GM19240 (cell line): ENCODE measurements around the gene PRDM16.

Source experiments
- DNase-seq: peaks from one replicate; pipeline ENCODE4 v3.0.0; 2011; ENCODE audit warnings: low spot score; ENCODE audit not compliant: insufficient read length

PRDM16 gene

GRCh38 chr1:3053986-3054385 is 15.0 kb upstream of the PRDM16 start:
- no peak for DNase-seq

- no peak for DNase-seq
These were observed 14.5 kb upstream of the PRDM16 start for GRCh38 chr1:3054474-3054873.

GRCh38 chr1:3055051-3055450 is 14.0 kb upstream of the PRDM16 start:
- DNase-seq: no peak

GRCh38 chr1:3056641-3057040 is 12.4 kb upstream of the PRDM16 start:
- DNase-seq: no peak

- DNase-seq: no peak
These were observed 10.6 kb upstream of the PRDM16 start for GRCh38 chr1:3058263-3059030.

- no peak for DNase-seq
These were observed 8.9 kb upstream of the PRDM16 start for GRCh38 chr1:3060127-3060526.

GRCh38 chr1:3060601-3061551 is 8.1 kb upstream of the PRDM16 start:
- DNase-seq: no peak

- DNase-seq: no peak
These were observed 7.4 kb upstream of the PRDM16 start for GRCh38 chr1:3061566-3061965.

- no peak for DNase-seq
These were observed 6.9 kb upstream of the PRDM16 start for GRCh38 chr1:3061981-3062615.

- no peak for DNase-seq
These were observed 6.2 kb upstream of the PRDM16 start for GRCh38 chr1:3062616-3063378.

- no peak for DNase-seq
These were observed 5.4 kb upstream of the PRDM16 start for GRCh38 chr1:3063379-3064295.

GRCh38 chr1:3064296-3064850 is 4.6 kb upstream of the PRDM16 start:
- DNase-seq: no peak

- no peak for DNase-seq
These were observed 4.1 kb upstream of the PRDM16 start for GRCh38 chr1:3064901-3065300.

GRCh38 chr1:3065396-3065795 is 3.6 kb upstream of the PRDM16 start:
- no peak for DNase-seq

GRCh38 chr1:3065797-3066196 is 3.2 kb upstream of the PRDM16 start:
- no peak for DNase-seq

GRCh38 chr1:3066250-3066711 is 2.7 kb upstream of the PRDM16 start:
- no peak for DNase-seq

- no peak for DNase-seq
These were observed 2.2 kb upstream of the PRDM16 start for GRCh38 chr1:3066826-3067225.

GRCh38 chr1:3067301-3067670 is 1.7 kb upstream of the PRDM16 start:
- no peak for DNase-seq

- no peak for DNase-seq
These were observed 1.1 kb upstream of the PRDM16 start for GRCh38 chr1:3067671-3068563.
